HUES6 (cell line): ENCODE results near the gene GRIP2.

ENCODE experiments used
- H3K27ac ChIP-seq: 2 replicates; pipeline ENCODE4 v1.7.0; 2013; ENCODE audit warnings: low read depth, mild to moderate bottlenecking, low read length, inconsistent platforms
- H3K27me3 ChIP-seq: 2 replicates; pipeline ENCODE4 v1.6.1; 2013; ENCODE audit warnings: low read length; ENCODE audit not compliant: control insufficient read depth, insufficient read depth
- H3K36me3 ChIP-seq: 2 replicates; pipeline ENCODE4 v1.6.1; 2013; ENCODE audit warnings: low read length; ENCODE audit not compliant: control insufficient read depth, insufficient read depth
- H3K4me1 ChIP-seq: 2 replicates; pipeline ENCODE4 v1.6.1; 2013; ENCODE audit warnings: low read length; ENCODE audit not compliant: control insufficient read depth, insufficient read depth
- H3K4me3 ChIP-seq: 2 replicates; pipeline ENCODE4 v1.5.1; 2013; ENCODE audit warnings: low read depth, low read length
- H3K9ac ChIP-seq: one replicate; pipeline ENCODE4 v1.6.1; 2013; ENCODE audit warnings: mild to moderate bottlenecking, low read length
- H3K9me3 ChIP-seq: 2 replicates; pipeline ENCODE4 v1.6.1; 2013; ENCODE audit warnings: low read depth, low read length; ENCODE audit not compliant: control insufficient read depth, insufficient read depth

The GRIP2 gene

DNA sequence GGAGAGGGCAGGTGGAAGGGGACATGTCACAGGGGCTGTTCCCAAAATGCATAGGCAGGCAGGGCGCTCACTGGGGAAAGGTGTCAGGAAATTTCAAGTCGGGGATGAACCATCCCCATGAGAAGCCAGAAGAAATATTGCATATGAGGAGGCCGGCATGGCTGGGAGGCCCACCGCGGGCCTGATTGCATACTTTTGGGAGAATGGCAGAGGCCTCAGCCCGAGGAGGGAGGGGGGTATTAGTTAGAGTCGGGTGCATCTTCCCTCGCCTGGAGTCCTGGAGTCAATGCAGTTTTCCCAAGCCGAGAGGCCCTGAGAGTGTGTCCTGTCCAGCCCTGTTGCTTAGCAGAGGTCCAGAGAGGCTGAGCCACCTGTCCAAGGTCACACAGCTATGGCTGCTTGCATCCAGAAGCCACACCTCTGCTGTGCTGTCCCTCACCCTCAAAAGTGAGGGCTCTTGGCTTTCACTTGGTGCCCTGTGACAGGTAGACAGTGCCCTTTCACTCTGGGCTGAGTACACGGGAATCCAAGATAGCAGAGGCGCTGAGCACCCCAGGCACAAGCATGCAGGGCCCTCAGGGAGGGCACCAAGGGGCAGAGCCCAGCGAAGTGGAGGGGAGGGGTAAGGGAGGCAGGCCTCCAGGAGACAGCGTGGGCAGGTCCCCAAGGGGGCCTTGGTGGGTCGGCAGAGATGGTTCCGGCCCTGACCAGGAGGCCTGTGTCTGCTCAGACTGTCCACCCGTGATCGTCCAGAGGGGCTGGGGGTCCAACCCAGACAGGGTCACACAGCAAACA, 48.5 kb downstream of the GRIP2 start:
- Histone ChIP-seq H3K4me1 (no peaks in the 10 kb centered on the region), H3K27ac (no peak overlapping the region), H3K9ac (no peak overlapping the region), H3K27me3 (no peaks in the 10 kb centered on the region), H3K4me3 (no peak overlapping the region), H3K9me3 (no peaks in the 10 kb centered on the region), H3K36me3 (peaks cover 27% of the 10 kb centered on the region)

DNA sequence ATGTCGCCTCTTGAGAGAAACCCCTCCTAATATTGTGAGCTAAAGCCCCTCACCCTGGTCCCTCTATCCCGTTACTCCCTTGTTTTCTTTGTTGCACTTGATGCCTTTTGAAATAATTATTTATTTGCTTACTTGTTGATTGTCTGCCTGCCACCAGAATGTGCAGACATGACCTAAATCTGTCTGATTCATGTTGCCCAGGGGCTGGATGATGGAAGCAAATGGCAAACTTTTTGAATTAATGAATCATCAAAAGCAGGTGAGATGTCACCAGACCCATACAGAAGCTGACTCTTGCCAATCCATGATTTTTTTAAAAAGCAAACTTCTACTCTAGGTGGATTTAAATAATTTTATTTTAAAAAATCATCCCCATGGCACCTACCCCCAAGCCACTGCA, 49.3 kb downstream of the GRIP2 start:
- no peak overlapping the region for H3K27ac ChIP-seq
- no peaks in the 10 kb centered on the region for H3K4me1 ChIP-seq
- no peak overlapping the region for H3K4me3 ChIP-seq
- H3K36me3 ChIP-seq, result peaks cover 34% of the 10 kb centered on the region
- no peak overlapping the region for H3K9ac ChIP-seq
- no peaks in the 10 kb centered on the region for H3K27me3 ChIP-seq
- no peaks in the 10 kb centered on the region for H3K9me3 ChIP-seq

DNA sequence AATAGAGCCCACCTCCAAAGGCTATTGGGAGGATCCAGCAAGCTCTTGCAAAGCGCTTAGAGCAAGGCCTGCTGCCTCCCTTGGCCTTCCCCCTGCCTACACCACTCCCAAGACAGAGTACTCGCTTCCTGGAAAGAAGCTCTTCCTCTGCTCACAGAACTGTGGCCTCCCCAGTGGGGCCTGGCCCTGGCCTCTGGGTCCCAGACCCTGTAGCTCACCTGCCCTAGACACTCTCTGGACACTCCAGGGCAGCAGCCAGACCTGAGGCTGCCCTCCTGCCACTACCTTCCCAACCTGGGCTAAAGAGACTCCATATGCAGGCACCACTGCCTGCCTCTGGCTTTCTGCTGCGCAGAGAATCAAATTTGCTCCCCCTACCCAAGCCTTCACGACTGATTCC, 49.9 kb downstream of the GRIP2 start:
- Histone ChIP-seq H3K36me3 (peaks cover 40% of the 10 kb centered on the region), H3K27me3 (no peaks in the 10 kb centered on the region), H3K9ac (no peak overlapping the region), H3K9me3 (no peaks in the 10 kb centered on the region), H3K4me3 (no peak overlapping the region), H3K27ac (no peak overlapping the region), H3K4me1 (no peaks in the 10 kb centered on the region)

DNA sequence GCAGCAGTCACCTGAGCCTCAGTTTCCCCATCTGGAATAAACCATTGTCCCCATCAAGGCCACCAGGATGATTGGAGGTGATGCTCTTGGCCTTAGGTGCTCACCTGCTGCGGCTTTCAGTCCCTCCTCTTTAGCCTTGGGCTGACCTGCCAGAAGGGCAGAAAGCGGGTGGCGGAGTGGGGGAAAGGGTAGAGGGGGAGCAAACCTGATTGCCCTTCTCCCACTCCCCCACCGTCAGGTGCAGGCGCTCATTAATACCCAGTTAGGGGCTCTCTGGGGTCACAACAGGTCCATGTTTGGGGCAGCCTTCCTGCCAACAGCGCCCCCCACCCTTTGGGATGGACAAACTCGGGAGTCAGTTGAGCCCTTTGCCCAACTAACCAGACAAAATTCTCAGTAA, 50.5 kb downstream of the GRIP2 start:
- no peak overlapping the region for H3K27ac ChIP-seq

DNA sequence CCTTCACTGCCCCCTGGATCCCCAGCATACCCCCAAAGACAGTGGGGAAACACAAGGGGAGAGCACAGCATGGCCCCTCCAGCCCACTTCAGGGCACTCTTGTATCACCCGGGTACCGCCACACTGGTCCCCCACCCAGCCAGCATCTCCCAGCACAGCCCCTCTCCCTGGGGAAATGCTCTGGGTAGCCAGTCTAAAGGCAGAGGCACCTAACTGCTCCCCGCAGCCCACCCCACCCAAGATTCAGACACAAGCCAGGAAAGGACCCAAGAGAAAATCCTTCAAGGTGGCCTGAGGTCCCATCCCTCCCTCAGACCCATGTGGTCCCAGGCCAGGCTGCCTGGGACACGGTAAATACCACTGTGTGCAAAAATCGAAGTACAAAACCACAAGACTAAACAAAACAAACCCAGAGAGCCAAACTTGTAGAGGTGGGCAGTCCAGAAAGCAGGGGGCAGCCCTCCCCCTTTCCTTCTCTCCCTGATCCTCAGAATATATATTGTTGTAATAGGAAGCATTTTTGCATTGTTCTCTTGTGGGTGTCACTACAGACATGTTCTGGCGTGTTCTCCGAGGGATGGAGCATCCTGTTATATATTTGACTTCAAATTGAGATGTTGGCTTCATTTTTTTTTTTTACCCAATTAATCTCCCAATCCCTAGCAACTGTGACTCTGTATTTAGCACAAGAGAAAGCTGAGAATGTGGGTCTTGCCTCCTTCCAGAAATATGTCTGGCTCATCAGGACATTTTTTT, 51.7 kb downstream of the GRIP2 start:
- no peaks in the 10 kb centered on the region for H3K9me3 ChIP-seq
- no peak overlapping the region for H3K9ac ChIP-seq
- H3K4me3 ChIP-seq, result no peak overlapping the region
- no peaks in the 10 kb centered on the region for H3K27me3 ChIP-seq
- H3K4me1 ChIP-seq, result no peaks in the 10 kb centered on the region
- peaks cover 58% of the 10 kb centered on the region for H3K36me3 ChIP-seq
- 0 out of 2 replicates have a peak overlapping the region, but pooled peaks have one; percentile 19 for H3K27ac ChIP-seq

More for the DNA sequence above, 50.5 kb downstream of the GRIP2 start:
- H3K27me3 ChIP-seq, result no peaks in the 10 kb centered on the region
- no peaks in the 10 kb centered on the region for H3K9me3 ChIP-seq
- H3K9ac ChIP-seq, result no peak overlapping the region
- no peak overlapping the region for H3K4me3 ChIP-seq
- no peaks in the 10 kb centered on the region for H3K4me1 ChIP-seq
- H3K36me3 ChIP-seq, result peaks cover 46% of the 10 kb centered on the region

DNA sequence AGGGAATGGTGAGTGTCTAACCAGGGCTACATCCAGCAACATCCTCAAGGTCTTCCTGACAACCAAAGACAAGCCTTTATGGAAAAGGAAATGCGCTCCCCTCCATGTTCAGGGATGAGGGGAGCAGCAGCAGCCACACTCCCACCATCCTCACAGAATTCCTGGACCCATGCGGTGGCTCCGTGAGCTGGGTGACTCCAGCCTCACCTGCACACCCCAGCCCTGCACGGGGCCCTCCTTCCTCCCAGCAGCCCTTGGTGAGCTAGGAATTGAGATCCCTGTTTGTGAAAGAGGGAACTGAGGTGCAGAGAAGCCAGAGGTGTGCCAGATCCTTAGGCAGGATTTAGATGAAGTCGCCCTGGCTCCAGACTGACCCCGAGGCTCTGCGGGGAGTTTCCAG, 52.3 kb downstream of the GRIP2 start:
- H3K27ac ChIP-seq, result no peak overlapping the region
- no peaks in the 10 kb centered on the region for H3K4me1 ChIP-seq
- H3K9me3 ChIP-seq, result no peaks in the 10 kb centered on the region
- peaks cover 64% of the 10 kb centered on the region for H3K36me3 ChIP-seq
- no peak overlapping the region for H3K4me3 ChIP-seq
- H3K27me3 ChIP-seq, result no peaks in the 10 kb centered on the region
- H3K9ac ChIP-seq, result no peak overlapping the region

DNA sequence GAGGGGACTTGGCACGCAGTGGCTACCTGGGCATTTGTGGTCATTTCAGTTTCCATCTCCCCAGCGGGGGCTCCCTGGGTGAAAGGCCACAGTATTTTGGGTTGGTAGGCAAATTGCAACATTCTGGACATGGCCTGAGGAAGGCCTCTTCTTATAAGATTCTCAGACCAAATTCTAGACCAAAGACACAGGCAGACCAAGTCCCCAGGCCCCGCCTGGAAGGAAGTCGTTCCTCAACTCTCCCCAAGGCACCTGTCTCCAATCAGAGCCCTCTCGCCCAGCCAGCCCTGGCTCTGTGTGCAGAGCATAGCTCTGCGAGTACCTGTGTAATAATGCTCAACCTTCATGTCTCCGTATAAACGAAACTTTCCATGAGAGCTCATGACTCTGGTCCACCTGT, 53.1 kb downstream of the GRIP2 start:
- H3K27ac ChIP-seq, result no peak overlapping the region
- H3K4me3 ChIP-seq, result no peak overlapping the region
- peaks cover 71% of the 10 kb centered on the region for H3K36me3 ChIP-seq
- H3K9me3 ChIP-seq, result no peaks in the 10 kb centered on the region
- peaks cover 1% of the 10 kb centered on the region for H3K4me1 ChIP-seq
- H3K9ac ChIP-seq, result no peak overlapping the region
- H3K27me3 ChIP-seq, result no peaks in the 10 kb centered on the region

DNA sequence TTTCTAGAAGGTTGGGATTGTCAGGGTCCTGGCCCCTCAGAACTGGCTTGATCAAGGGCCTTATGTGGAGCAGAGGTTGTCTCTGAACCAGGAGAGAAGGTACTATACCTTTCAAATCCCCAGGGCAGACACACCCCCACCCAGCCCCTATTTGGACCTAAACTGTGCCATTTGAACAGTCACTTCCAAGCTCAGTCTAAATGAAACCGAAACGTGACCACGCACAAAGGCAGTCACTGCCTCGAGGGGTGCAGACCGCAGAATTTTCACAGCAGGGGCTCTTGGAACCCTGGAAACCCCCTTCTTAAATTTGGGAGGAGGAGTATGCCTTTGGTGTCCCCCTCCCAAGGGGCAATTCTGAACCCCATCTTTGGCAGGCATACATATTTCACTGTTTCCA, 53.7 kb downstream of the GRIP2 start:
- peaks cover 6% of the 10 kb centered on the region for H3K4me1 ChIP-seq
- H3K27me3 ChIP-seq, result no peaks in the 10 kb centered on the region
- no peak overlapping the region for H3K4me3 ChIP-seq
- H3K27ac ChIP-seq, result no peak overlapping the region
- H3K9me3 ChIP-seq, result no peaks in the 10 kb centered on the region
- peaks cover 77% of the 10 kb centered on the region for H3K36me3 ChIP-seq
- H3K9ac ChIP-seq, result no peak overlapping the region

DNA sequence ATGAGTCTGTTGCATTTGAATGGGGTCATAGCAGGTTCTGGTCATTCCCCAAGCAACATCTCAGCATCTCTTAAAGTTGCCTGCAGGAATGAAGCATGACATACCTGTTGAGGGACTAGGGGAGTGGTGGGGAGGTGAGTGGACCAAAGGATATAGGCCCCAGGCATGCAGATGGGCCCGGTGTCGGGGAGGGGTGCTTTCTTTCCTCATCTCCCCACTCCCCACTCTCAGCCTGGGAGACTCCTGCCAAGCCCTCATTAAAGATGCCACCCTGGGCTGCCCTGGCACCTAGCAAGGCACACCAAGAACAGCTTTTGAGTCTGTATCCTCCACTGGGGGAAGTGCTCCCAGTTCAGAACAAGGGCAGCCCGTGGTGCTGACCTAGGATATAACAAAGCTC, 54.2 kb downstream of the GRIP2 start:
- Histone ChIP-seq H3K4me1 (peaks cover 6% of the 10 kb centered on the region), H3K27ac (no peak overlapping the region), H3K4me3 (no peak overlapping the region), H3K36me3 (peaks cover 82% of the 10 kb centered on the region), H3K9ac (no peak overlapping the region), H3K27me3 (no peaks in the 10 kb centered on the region), H3K9me3 (no peaks in the 10 kb centered on the region)

DNA sequence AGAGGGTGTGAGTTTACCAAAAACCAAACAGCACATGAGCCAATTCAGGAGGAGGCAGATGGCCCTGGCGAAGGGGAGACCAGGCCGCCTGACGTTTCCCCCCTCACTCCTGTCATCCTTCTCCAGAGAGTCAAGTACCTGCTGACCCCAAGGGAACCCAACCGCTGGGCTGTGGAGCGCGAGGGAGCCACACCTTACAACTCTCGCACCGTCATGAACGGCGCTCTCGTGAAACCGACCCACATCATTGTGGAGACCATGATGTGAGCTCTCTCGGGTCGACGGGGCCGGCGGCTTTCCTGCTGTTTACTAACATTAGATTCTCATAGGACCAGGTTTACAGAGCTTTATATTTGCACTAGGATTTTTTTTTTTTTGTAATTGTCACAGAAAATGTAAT, 55.4 kb downstream of the GRIP2 start:
- Histone ChIP-seq H3K4me1 (peaks cover 12% of the 10 kb centered on the region), H3K27ac (no peak overlapping the region), H3K27me3 (no peaks in the 10 kb centered on the region), H3K9ac (no peak overlapping the region), H3K4me3 (no peak overlapping the region), H3K36me3 (peaks cover 94% of the 10 kb centered on the region), H3K9me3 (no peaks in the 10 kb centered on the region)

DNA sequence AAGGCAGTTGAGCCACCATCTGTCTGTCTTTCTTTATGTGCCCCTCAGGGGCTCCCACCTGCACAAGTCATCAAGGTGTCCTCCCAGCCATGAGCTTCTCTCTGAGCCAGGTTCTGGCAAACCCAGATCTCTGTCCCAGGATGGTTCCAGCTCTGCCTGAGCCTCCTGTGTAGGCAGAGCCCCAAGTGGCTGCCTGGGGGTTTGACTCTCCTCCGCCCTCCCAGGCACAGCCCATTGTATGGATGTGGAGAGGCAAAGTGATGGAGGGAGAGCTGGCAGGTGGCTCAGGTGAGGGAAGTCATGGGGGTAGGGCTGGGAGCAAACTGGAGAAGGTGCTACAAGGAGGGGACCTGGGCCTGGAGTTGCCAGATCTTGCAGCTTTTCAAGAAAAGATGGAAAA, 56.9 kb downstream of the GRIP2 start:
- peaks cover 99% of the 10 kb centered on the region for H3K36me3 ChIP-seq
- H3K9me3 ChIP-seq, result no peaks in the 10 kb centered on the region
- peaks cover 13% of the 10 kb centered on the region for H3K4me1 ChIP-seq
- no peak overlapping the region for H3K4me3 ChIP-seq
- no peaks in the 10 kb centered on the region for H3K27me3 ChIP-seq
- H3K27ac ChIP-seq, result no peak overlapping the region
- H3K9ac ChIP-seq, result no peak overlapping the region
